ENCODE data around the gene KRT27.

DNA sequence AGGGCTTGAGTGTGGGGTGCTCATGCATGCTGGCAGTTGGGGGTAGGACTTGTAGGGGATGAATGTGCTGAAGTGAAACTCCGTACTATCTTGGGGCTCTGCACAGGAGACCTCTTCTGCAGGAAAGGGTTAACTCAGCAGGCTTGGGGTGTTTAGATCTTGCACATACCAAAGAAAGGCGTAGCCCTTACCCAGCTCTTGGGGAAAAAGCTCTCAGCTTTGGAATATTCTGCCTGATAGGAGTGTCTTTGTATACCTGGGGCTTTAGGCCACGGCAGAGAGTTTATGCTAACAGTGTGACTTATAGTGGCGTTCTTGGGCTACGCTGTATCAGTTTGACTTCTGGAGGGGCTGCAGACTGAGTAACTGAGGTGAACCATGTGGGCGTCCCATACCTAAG lies 48.3 kb downstream of the KRT27 start:
- TF ChIP-seq, protein P1, sequence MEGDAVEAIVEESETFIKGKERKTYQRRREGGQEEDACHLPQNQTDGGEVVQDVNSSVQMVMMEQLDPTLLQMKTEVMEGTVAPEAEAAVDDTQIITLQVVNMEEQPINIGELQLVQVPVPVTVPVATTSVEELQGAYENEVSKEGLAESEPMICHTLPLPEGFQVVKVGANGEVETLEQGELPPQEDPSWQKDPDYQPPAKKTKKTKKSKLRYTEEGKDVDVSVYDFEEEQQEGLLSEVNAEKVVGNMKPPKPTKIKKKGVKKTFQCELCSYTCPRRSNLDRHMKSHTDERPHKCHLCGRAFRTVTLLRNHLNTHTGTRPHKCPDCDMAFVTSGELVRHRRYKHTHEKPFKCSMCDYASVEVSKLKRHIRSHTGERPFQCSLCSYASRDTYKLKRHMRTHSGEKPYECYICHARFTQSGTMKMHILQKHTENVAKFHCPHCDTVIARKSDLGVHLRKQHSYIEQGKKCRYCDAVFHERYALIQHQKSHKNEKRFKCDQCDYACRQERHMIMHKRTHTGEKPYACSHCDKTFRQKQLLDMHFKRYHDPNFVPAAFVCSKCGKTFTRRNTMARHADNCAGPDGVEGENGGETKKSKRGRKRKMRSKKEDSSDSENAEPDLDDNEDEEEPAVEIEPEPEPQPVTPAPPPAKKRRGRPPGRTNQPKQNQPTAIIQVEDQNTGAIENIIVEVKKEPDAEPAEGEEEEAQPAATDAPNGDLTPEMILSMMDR (IDR thresholded peaks at IDR 0.05) = no peak
- no peak for TF ChIP-seq POLR2A (IDR thresholded peaks at IDR 0.05)

Data from vagina (tissue), 2 donors.